ENCODE results near the gene ULK4.

Gene ULK4

GRCh38 chr3:41241161-41241560 is 720.7 kb downstream of the ULK4 start:
- DNase-seq, result no peak

- no peak for DNase-seq
Observed at GRCh38 chr3:41239587-41239986, 722.3 kb downstream of the ULK4 start.

GRCh38 chr3:41237907-41238306 is 724.0 kb downstream of the ULK4 start:
- no peak for DNase-seq

- DNase-seq, result no peak
Observed at GRCh38 chr3:41236228-41236627, 725.7 kb downstream of the ULK4 start.

GRCh38 chr3:41234823-41235721 is 726.8 kb downstream of the ULK4 start:
- no peak for DNase-seq

- DNase-seq, result no peak
Observed at GRCh38 chr3:41224120-41224806, 737.6 kb downstream of the ULK4 start.

- no peak for DNase-seq
Observed at GRCh38 chr3:41223691-41224090, 738.2 kb downstream of the ULK4 start.

GRCh38 chr3:41223078-41223477 is 738.8 kb downstream of the ULK4 start:
- DNase-seq, result no peak

- no peak for DNase-seq
Observed at GRCh38 chr3:41222501-41222900, 739.4 kb downstream of the ULK4 start.

- no peak for DNase-seq
Observed at GRCh38 chr3:41222012-41222411, 739.9 kb downstream of the ULK4 start.

GRCh38 chr3:41220906-41221677 is 740.8 kb downstream of the ULK4 start:
- DNase-seq, result no peak

GRCh38 chr3:41219424-41219823 is 742.5 kb downstream of the ULK4 start:
- no peak for DNase-seq

- no peak for DNase-seq
Observed at GRCh38 chr3:41216993-41217392, 744.9 kb downstream of the ULK4 start.

- DNase-seq, result no peak
Observed at GRCh38 chr3:41216422-41216821, 745.5 kb downstream of the ULK4 start.

- no peak for DNase-seq
Observed at GRCh38 chr3:41213588-41213987, 748.3 kb downstream of the ULK4 start.

- no peak for DNase-seq
Observed at GRCh38 chr3:41212088-41212487, 749.8 kb downstream of the ULK4 start.

- no peak for DNase-seq
Observed at GRCh38 chr3:41210966-41211365, 750.9 kb downstream of the ULK4 start.

- DNase-seq, result no peak
Observed at GRCh38 chr3:41209646-41210045, 752.3 kb downstream of the ULK4 start.

GRCh38 chr3:41208507-41209220 is 753.2 kb downstream of the ULK4 start:
- no peak for DNase-seq

- no peak for DNase-seq
Observed at GRCh38 chr3:41207355-41207754, 754.5 kb downstream of the ULK4 start.

GRCh38 chr3:41205591-41205990 is 756.3 kb downstream of the ULK4 start:
- no peak for DNase-seq

GRCh38 chr3:41204369-41204768 is 757.5 kb downstream of the ULK4 start:
- DNase-seq, result no peak

- no peak for DNase-seq
Observed at GRCh38 chr3:41202834-41203345, 759.0 kb downstream of the ULK4 start.
